Endothelial cell of umbilical vein (primary cell): ENCODE data around the gene HPRT1. TPM values are rescaled to one million over a fixed set of nuclear protein-coding genes. Genes with fewer than 3 reads are reported as not detected.

Experiments
- BruUV-seq: library from RNA; stranded (reverse); fragments of 400-500 nt; replicated peaks from 2 replicates; lab custom pipeline; 2021; lab: Mats Ljungman, UMichigan
- CTCF ChIA-PET: fragments of 300-600, 350-600 bp; sonication (Branson Sonifier 250); formaldehyde crosslinking; loops from one replicate; lab custom pipeline; 2021; ENCODE audit warnings: antibody characterized with exemption, inconsistent platforms; lab: Charles Lee
- POLR2A ChIA-PET: fragments of 300-600, 350-600 bp; sonication (Branson Sonifier 250); formaldehyde crosslinking; loops from one replicate; lab custom pipeline; 2021; ENCODE audit warnings: antibody characterized with exemption, inconsistent platforms; lab: Charles Lee
- DNase-seq: peaks from one replicate; pipeline ENCODE4 v3.0.0-alpha.2; 2011; ENCODE audit warnings: low read depth, low spot score
- FAIRE-seq: peaks from 2 replicates; lab custom pipeline; 2011; peaks lifted over from hg19 to GRCh38; lab: Jason Lieb, UNC
- H2AFZ ChIP-seq: 2 replicates; pipeline ENCODE4 v1.6.0; 2012; ENCODE audit warnings: low read depth, low read length, control low read depth, inconsistent platforms
- H3K27ac ChIP-seq: 2 replicates; pipeline ENCODE4 v1.5.1; 2011; ENCODE audit warnings: low read depth, mild to moderate bottlenecking, control low read depth, low read length, moderate library complexity; ENCODE audit not compliant: insufficient read depth
- H3K27me3 ChIP-seq, 2 experiments: 2 replicates each; pipeline versions ENCODE4 v1.6.0 to v1.6.1; 2011; ENCODE audit warnings: low read length in 2 of 2, mixed read lengths in 1 of 2; ENCODE audit not compliant: control insufficient read depth in 2 of 2, insufficient read depth in 2 of 2
- H3K36me3 ChIP-seq, 2 experiments: 2 replicates in 1 of 2; 3 replicates in 1 of 2; pipeline ENCODE4 v1.5.1; 2011; ENCODE audit warnings: low read length in 2 of 2, mild to moderate bottlenecking in 1 of 2, moderate library complexity in 1 of 2; ENCODE audit not compliant: control insufficient read depth in 2 of 2, insufficient read depth in 2 of 2; ENCODE audit errors: extremely low read depth in 1 of 2
- H3K4me1 ChIP-seq: 3 replicates; pipeline ENCODE4 v1.5.1; 2011; ENCODE audit warnings: mild to moderate bottlenecking, low read length; ENCODE audit not compliant: control insufficient read depth, insufficient read depth; ENCODE audit errors: extremely low read depth
- H3K4me2 ChIP-seq: 2 replicates; pipeline ENCODE4 v1.6.1; 2011; ENCODE audit warnings: low read length, control low read depth, mixed read lengths; ENCODE audit not compliant: insufficient read depth
- H3K4me3 ChIP-seq, 3 experiments: fragments of 200-600 bp in 1 of 3; sonication (generic), shearing (Covaris generic) in 1 of 3; replicated peaks in 1 of 3; 2 replicates each; pipeline ENCODE4 v1.5.1; 2011 to 2016; ENCODE audit warnings: control low read depth in 3 of 3, low read length in 3 of 3, mild to moderate bottlenecking in 2 of 3, inconsistent platforms in 1 of 3, low read depth in 1 of 3, moderate library complexity in 1 of 3; ENCODE audit not compliant: insufficient read depth in 1 of 3
- H3K79me2 ChIP-seq: 2 replicates; pipeline ENCODE4 v1.6.0; 2012; ENCODE audit warnings: low read length, inconsistent platforms; ENCODE audit not compliant: control insufficient read depth, insufficient read depth
- H3K9ac ChIP-seq: replicated peaks from 2 replicates; pipeline ENCODE3; 2011; ENCODE audit warnings: low read length, control low read depth; ENCODE audit not compliant: insufficient read depth; ENCODE audit errors: extremely low read depth
- H3K9me1 ChIP-seq: replicated peaks from 3 replicates; pipeline ENCODE4 v1.6.0; 2011; ENCODE audit warnings: mild to moderate bottlenecking, low read length; ENCODE audit not compliant: control insufficient read depth, insufficient read depth; ENCODE audit errors: extremely low read depth
- H3K9me3 ChIP-seq: replicated peaks from 2 replicates; pipeline ENCODE4 v1.5.1; 2012; ENCODE audit warnings: low read length, inconsistent platforms; ENCODE audit not compliant: control insufficient read depth, insufficient read depth
- H4K20me1 ChIP-seq: replicated peaks from 2 replicates; pipeline ENCODE3; 2011; ENCODE audit warnings: mild to moderate bottlenecking, low read length; ENCODE audit not compliant: control insufficient read depth, insufficient read depth; ENCODE audit errors: extremely low read depth
- EZH2 ChIP-seq: IDR thresholded peaks from 2 replicates; pipeline ENCODE4 v1.6.1; 2012; ENCODE audit warnings: borderline replicate concordance, low read depth, mild to moderate bottlenecking, moderate library complexity, low read length, inconsistent platforms; ENCODE audit not compliant: severe bottlenecking
- FOS ChIP-seq: IDR thresholded peaks from 2 replicates; pipeline ENCODE4 v1.6.1; 2011; ENCODE audit warnings: mild to moderate bottlenecking, low read length, moderate library complexity, borderline replicate concordance; ENCODE audit not compliant: insufficient read depth
- GATA2 ChIP-seq: IDR thresholded peaks from 2 replicates; pipeline ENCODE4 v1.7.0; 2011; ENCODE audit warnings: low read depth, mild to moderate bottlenecking, moderate library complexity, mixed read lengths, low read length; ENCODE audit not compliant: insufficient read length, insufficient read depth
- JUN ChIP-seq: IDR thresholded peaks from 2 replicates; pipeline ENCODE4 v1.6.1; 2011; ENCODE audit warnings: borderline replicate concordance, low read depth; ENCODE audit not compliant: insufficient read length, insufficient read depth
- MYC ChIP-seq: IDR thresholded peaks from one replicate; pipeline ENCODE4 v1.6.1; 2011; ENCODE audit warnings: mild to moderate bottlenecking, low read depth, low read length
- POLR2A ChIP-seq: IDR thresholded peaks from 2 replicates; pipeline ENCODE4 v1.6.1; 2012; ENCODE audit warnings: low read depth, mild to moderate bottlenecking, control low read depth, low read length
- POLR2AphosphoS5 ChIP-seq: IDR thresholded peaks from 2 replicates; pipeline ENCODE4 v1.6.1; 2012; ENCODE audit warnings: low read depth, mild to moderate bottlenecking, control low read depth, low read length, moderate library complexity; ENCODE audit not compliant: insufficient read depth
- dilution Hi-C: fragments of 300-500 bp; cut with MboI; formaldehyde crosslinking; loops from one replicate; pipeline ENCODE4 v1.15.0; 2019; ENCODE audit warnings: low sequenced_read_pairs; ENCODE audit not compliant: extremely low pct_ligation_motif_present
- intact Hi-C: fragments of 100-400 bp; cut with micrococcal nuclease; formaldehyde crosslinking; loops from one replicate; pipeline ENCODE4 v1.10.0; 2022
- polyA plus RNA-seq, 4 experiments: library from polyadenylated mRNA; depleted of rRNA in 3 of 4; stranded (reverse) in 3 of 4; unstranded in 1 of 4; fragments of >200 nt; gene quantifications; 2 replicates each; pipeline versions ENCODE4 v1.2.1 to v1.2.3, GENCODE V29; 2011 to 2012; ENCODE audit warnings: missing spikeins in 1 of 4
- total RNA-seq: library from RNA; stranded (reverse); gene quantifications from 2 replicates; pipeline ENCODE4 v1.2.3, GENCODE V29; 2021
- TF ChIP-seq, protein P1 (sequence below): IDR thresholded peaks from 2 replicates; pipeline ENCODE4 v1.6.1; 2011; ENCODE audit not compliant: insufficient read depth, insufficient read length
- TF ChIP-seq, protein P2 (sequence below), 2 donors: IDR thresholded peaks; 1 replicate in 1 of 2; 2 replicates in 1 of 2; pipeline ENCODE4 v1.5.1; 2011; ENCODE audit warnings: low read length in 2 of 2, mild to moderate bottlenecking in 2 of 2, moderate library complexity in 2 of 2, control low read depth in 1 of 2, inconsistent platforms in 1 of 2, low read depth in 1 of 2; ENCODE audit not compliant: insufficient read depth in 1 of 2; ENCODE audit errors: extremely low read depth in 1 of 2

HPRT1 gene
- total and polyA plus RNA-seq, 2 donors (not counting 3 experiments of a cell fraction or from before 2014, with no cell fraction given): 19.2 to 51.0 TPM

DNA sequence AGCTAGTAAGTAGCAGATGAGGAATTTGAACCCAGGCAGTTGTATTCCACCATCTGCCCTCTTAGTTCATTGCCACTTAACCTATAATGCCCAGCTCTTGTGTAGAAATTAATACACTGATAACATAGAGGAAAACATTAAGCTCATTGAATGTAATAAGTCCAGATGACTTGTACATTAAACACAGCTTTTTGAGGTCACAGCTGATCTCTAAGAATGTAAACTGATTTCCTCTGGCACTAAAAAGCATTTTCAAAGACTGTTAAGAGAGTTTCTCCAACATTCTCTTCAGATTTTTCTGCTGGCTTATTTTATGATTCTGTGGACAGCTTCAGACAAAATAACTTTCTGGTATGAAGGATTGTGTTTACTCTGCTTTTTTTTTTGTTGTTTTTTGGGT is 42.7 kb downstream of the HPRT1 start:
- TF ChIP-seq, protein P1, sequence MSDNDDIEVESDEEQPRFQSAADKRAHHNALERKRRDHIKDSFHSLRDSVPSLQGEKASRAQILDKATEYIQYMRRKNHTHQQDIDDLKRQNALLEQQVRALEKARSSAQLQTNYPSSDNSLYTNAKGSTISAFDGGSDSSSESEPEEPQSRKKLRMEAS: no peak
- TF ChIP-seq POLR2AphosphoS5 (no peak), MYC (no peak), POLR2A (no peak), JUN (no peak), GATA2 (no peak), FOS (no peak), EZH2 (no peak)
- TF ChIP-seq, protein P2, sequence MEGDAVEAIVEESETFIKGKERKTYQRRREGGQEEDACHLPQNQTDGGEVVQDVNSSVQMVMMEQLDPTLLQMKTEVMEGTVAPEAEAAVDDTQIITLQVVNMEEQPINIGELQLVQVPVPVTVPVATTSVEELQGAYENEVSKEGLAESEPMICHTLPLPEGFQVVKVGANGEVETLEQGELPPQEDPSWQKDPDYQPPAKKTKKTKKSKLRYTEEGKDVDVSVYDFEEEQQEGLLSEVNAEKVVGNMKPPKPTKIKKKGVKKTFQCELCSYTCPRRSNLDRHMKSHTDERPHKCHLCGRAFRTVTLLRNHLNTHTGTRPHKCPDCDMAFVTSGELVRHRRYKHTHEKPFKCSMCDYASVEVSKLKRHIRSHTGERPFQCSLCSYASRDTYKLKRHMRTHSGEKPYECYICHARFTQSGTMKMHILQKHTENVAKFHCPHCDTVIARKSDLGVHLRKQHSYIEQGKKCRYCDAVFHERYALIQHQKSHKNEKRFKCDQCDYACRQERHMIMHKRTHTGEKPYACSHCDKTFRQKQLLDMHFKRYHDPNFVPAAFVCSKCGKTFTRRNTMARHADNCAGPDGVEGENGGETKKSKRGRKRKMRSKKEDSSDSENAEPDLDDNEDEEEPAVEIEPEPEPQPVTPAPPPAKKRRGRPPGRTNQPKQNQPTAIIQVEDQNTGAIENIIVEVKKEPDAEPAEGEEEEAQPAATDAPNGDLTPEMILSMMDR (IDR thresholded peaks at IDR 0.05; ENCODE audit: extremely low read depth in 1 of 2, insufficient read depth in 1 of 2, low read depth in 1 of 2, low read length in 2 of 2): no peak
- DNase-seq: no peak
- no TSS peak for BruUV-seq
- no peak overlapping the region for H2AFZ ChIP-seq
- no peaks in the 10 kb centered on the region for H3K4me1 ChIP-seq
- H3K27me3 ChIP-seq: no peaks in the 10 kb centered on the region
- H3K36me3 ChIP-seq: no peaks in the 10 kb centered on the region
- no peak overlapping the region for H3K27ac ChIP-seq
- no peak overlapping the region for H3K9ac ChIP-seq
- CTCF ChIA-PET: interaction anchor here (0.7 to 2.1 kb wide), 5 partner anchors 18 to 280 kb away, joined by 3 to 8 read pairs (median 5); no protein-coding TSS in a partner anchor
- dilution Hi-C loops: no loop called here
- POLR2A ChIA-PET: no interaction called here
- H3K9me3 ChIP-seq: no peaks in the 10 kb centered on the region
- H3K79me2 ChIP-seq: no peaks in the 10 kb centered on the region
- no peaks in the 10 kb centered on the region for H4K20me1 ChIP-seq
- no peak overlapping the region for H3K4me2 ChIP-seq
- no peak for FAIRE-seq
- intact Hi-C loops: no loop called here
- H3K9me1 ChIP-seq: no peaks in the 10 kb centered on the region
- no peak overlapping the region for H3K4me3 ChIP-seq
